Cardiac muscle cell (in vitro differentiated cells and primary cell): ENCODE measurements around the gene IL1RAPL1. TPM values are rescaled to one million over a fixed set of nuclear protein-coding genes. Genes with fewer than 3 reads are reported as not detected.

Experiments used
- DNase-seq, 2 donors: peaks; one replicate each; pipeline versions ENCODE4 v3.0.0 to v3.0.0-alpha.2; 2010 to 2017; ENCODE audit warnings: low read depth in 1 of 2, low spot score in 1 of 2
- H3K27ac ChIP-seq: fragments of 200-600 bp; sonication (generic); 2 replicates; pipeline ENCODE4 v1.5.1; 2016
- H3K27me3 ChIP-seq: fragments of 200-600 bp; sonication (generic); 2 replicates; pipeline ENCODE4 v1.6.0; 2016; ENCODE audit warnings: control low read depth
- H3K36me3 ChIP-seq: fragments of 200-600 bp; sonication (generic); 2 replicates; pipeline ENCODE4 v1.5.1; 2016; ENCODE audit warnings: control low read depth
- H3K4me1 ChIP-seq: fragments of 200-600 bp; sonication (generic); 2 replicates; pipeline ENCODE4 v1.8.1; 2017; ENCODE audit warnings: low read depth, mild to moderate bottlenecking, mixed run types
- H3K4me3 ChIP-seq: fragments of 200-600 bp; sonication (generic); 2 replicates; pipeline ENCODE4 v1.5.1; 2016; ENCODE audit warnings: mild to moderate bottlenecking
- H3K9me3 ChIP-seq: fragments of 200-600 bp; sonication (generic); 2 replicates; pipeline ENCODE4 v1.5.1; 2017; ENCODE audit warnings: low read depth, mild to moderate bottlenecking, control low read depth
- polyA plus RNA-seq: library from polyadenylated mRNA; unstranded; fragments of >200 nt; fragmentation: Nextera tagmentation; extraction: Ambion mirVana; gene quantifications from 2 replicates; pipeline ENCODE4 v1.2.1, GENCODE V29; 2016
- total RNA-seq: library from RNA; depleted of rRNA; stranded (reverse); fragments of >200 nt; gene quantifications from 2 replicates; pipeline ENCODE4 v1.2.3, GENCODE V29; 2016
- TF ChIP-seq, protein P1 (sequence below): IDR thresholded peaks from 2 replicates; pipeline ENCODE4 v1.5.1; 2012; ENCODE audit warnings: low read depth, mild to moderate bottlenecking, low read length

The IL1RAPL1 gene
- total and polyA plus RNA-seq, 2 experiments from 2014 or later = 3.2 to 4.2 TPM

DNA sequence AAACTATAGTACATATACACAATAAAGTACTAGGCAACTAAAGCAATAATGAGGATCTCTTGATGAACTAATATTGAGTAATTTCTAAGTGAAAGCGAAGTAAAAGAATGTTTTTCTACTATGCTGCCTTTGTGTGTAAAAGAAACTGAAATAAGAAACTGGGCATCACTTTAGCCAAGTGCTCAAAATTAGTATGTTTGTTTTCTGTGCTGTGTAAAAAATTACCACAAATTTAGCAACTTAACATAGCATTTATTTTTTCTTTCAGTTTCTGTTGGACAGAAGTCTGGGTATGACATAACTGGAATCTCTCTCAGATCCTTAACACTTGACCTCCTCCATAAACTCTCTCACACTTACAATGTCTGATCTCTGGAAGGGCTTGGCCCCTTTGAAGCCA lies 941.0 kb downstream of the IL1RAPL1 start:
- no peaks in the 10 kb centered on the region for H3K9me3 ChIP-seq
- H3K4me3 ChIP-seq = no peak overlapping the region
- H3K36me3 ChIP-seq = no peaks in the 10 kb centered on the region
- no peak for DNase-seq
- H3K27me3 ChIP-seq = no peaks in the 10 kb centered on the region
- no peaks in the 10 kb centered on the region for H3K4me1 ChIP-seq
- TF ChIP-seq, protein P1, sequence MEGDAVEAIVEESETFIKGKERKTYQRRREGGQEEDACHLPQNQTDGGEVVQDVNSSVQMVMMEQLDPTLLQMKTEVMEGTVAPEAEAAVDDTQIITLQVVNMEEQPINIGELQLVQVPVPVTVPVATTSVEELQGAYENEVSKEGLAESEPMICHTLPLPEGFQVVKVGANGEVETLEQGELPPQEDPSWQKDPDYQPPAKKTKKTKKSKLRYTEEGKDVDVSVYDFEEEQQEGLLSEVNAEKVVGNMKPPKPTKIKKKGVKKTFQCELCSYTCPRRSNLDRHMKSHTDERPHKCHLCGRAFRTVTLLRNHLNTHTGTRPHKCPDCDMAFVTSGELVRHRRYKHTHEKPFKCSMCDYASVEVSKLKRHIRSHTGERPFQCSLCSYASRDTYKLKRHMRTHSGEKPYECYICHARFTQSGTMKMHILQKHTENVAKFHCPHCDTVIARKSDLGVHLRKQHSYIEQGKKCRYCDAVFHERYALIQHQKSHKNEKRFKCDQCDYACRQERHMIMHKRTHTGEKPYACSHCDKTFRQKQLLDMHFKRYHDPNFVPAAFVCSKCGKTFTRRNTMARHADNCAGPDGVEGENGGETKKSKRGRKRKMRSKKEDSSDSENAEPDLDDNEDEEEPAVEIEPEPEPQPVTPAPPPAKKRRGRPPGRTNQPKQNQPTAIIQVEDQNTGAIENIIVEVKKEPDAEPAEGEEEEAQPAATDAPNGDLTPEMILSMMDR = no peak
- no peak overlapping the region for H3K27ac ChIP-seq

DNA sequence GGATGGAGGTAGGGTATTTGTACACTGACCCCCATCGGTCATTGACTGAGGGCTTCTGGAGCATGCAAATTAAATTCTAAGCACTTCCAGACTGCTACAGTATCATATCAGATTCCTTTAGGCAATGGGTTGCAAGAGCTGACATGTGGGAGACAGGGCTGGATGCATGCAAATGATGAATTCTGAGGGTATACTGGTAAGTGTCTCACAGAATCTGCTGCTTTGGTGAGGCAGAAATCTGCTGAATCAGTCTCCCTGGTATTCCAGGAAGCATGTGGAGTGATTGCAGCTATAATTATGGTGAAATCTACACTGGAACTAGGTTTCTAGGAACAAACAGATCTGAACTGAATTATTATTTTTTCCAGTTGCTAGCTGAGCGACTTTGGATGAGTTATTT lies 943.3 kb downstream of the IL1RAPL1 start:
- H3K4me1 ChIP-seq = no peaks in the 10 kb centered on the region
- H3K4me3 ChIP-seq = no peak overlapping the region
- TF ChIP-seq, protein P1 = no peak
- no peaks in the 10 kb centered on the region for H3K27me3 ChIP-seq
- peak in 1 of 2 donors; percentile 72 for DNase-seq
- no peaks in the 10 kb centered on the region for H3K9me3 ChIP-seq
- no peaks in the 10 kb centered on the region for H3K36me3 ChIP-seq
- no peak overlapping the region for H3K27ac ChIP-seq

- Histone ChIP-seq H3K9me3 (no peaks in the 10 kb centered on the region), H3K27ac (no peak overlapping the region), H3K4me3 (no peak overlapping the region), H3K36me3 (no peaks in the 10 kb centered on the region), H3K27me3 (no peaks in the 10 kb centered on the region), H3K4me1 (no peaks in the 10 kb centered on the region)
- no peak for DNase-seq
- TF ChIP-seq, protein P1 = no peak
Observed at GRCh38 chrX:29531336-29531735, 944.1 kb downstream of the IL1RAPL1 start.

DNA sequence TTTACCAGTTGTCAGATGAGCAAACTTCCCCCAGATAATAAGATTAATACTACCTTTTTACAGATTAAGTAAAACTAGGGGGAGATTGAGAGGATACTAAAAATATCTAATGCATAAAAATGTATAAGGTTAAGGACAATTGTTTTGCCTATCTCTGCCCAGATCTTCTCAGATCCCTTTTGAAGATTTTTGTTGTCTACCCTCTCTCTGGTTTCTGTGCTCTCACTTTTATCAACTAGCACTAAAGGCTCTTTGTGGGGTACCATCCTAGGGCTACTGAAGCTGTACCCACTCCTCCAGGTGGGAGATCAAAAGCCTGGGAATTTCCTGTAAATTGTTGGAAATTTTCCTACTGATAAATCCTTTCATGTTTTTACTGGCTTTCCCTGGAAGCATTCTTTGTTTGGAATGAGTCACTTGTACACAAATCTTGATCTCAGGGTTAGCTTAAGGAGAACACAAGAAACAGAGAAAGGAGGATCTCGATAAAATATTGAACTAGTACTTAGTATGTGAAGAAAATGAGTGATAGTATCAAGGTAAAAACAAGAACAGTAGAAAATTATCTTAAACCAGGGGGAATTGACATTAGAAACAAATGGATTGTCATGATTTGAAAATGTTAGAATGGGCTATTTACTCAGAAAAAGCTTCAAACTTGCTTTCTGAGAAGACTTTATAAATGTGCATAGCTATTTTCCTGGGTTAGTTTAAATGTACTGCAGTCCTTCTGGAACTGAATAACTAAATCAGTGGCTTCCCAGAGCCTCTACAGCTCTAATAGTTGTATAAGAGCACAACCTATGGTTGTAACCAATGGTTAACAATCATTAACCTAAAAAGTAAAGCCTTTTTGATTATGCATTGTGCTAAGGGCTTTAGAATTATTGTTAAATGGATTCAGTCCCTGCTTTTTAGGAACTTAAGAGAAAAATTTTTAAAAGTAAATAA lies 948.2 kb downstream of the IL1RAPL1 start:
- Histone ChIP-seq H3K36me3 (no peaks in the 10 kb centered on the region), H3K27ac (no peak overlapping the region), H3K9me3 (no peaks in the 10 kb centered on the region), H3K4me1 (no peaks in the 10 kb centered on the region), H3K27me3 (no peaks in the 10 kb centered on the region), H3K4me3 (no peak overlapping the region)
- peak in 1 of 2 donors; percentile 17 for DNase-seq
- TF ChIP-seq, protein P1 = no peak

- H3K4me3 ChIP-seq = no peak overlapping the region
- H3K9me3 ChIP-seq = no peaks in the 10 kb centered on the region
- no peaks in the 10 kb centered on the region for H3K36me3 ChIP-seq
- H3K4me1 ChIP-seq = no peaks in the 10 kb centered on the region
- DNase-seq = no peak
- H3K27me3 ChIP-seq = no peaks in the 10 kb centered on the region
- TF ChIP-seq, protein P1 = no peak
- no peak overlapping the region for H3K27ac ChIP-seq
Observed at GRCh38 chrX:29541038-29541437, 953.8 kb downstream of the IL1RAPL1 start.
